ENCODE measurements around the gene TRIP13.

- TF ChIP-seq CTCF (IDR thresholded peaks at IDR 0.05; ENCODE audit: poor library complexity, severe bottlenecking) (no peak), EZH2 (IDR thresholded peaks at IDR 0.05; ENCODE audit: borderline replicate concordance, insufficient read depth, low read length, poor library complexity, severe bottlenecking) (no peak), SMC3 (conservative IDR thresholded peaks at IDR 0.05; ENCODE audit: poor library complexity) (no peak), POLR2AphosphoS5 (IDR thresholded peaks at IDR 0.05) (no peak), MXI1 (conservative IDR thresholded peaks at IDR 0.05; ENCODE audit: poor library complexity, severe bottlenecking) (no peak)
Observed at GRCh38 chr5:963310-963672, 70.6 kb downstream of the TRIP13 start.
